Suprapubic skin (tissue), 4 donors: ENCODE results near the gene SNN. TPM values are rescaled to one million over a fixed set of nuclear protein-coding genes. Genes with fewer than 3 reads are reported as not detected.

Source experiments
- DNase-seq, 2 donors: peaks; one replicate each; pipeline ENCODE4 v3.0.0-alpha.2; 2019; ENCODE audit warnings: low spot score in 2 of 2
- H3K27ac ChIP-seq: fragments of 200-600 bp; sonication (generic); one replicate; pipeline ENCODE4 v1.5.1; 2019
- H3K27me3 ChIP-seq: fragments of 200-600 bp; sonication (generic); one replicate; pipeline ENCODE4 v1.5.1; 2019
- H3K36me3 ChIP-seq: fragments of 200-600 bp; sonication (generic); one replicate; pipeline ENCODE4 v1.5.1; 2019
- H3K4me1 ChIP-seq: fragments of 200-600 bp; sonication (generic); one replicate; pipeline ENCODE4 v1.5.1; 2019
- H3K4me3 ChIP-seq: fragments of 200-600 bp; sonication (generic); one replicate; pipeline ENCODE4 v1.5.1; 2019; ENCODE audit warnings: mild to moderate bottlenecking
- H3K9me3 ChIP-seq: fragments of 200-600 bp; sonication (generic); one replicate; pipeline ENCODE4 v1.5.1; 2019
- EP300 ChIP-seq: sonication (generic); formaldehyde crosslinking; IDR thresholded peaks from one replicate; pipeline ENCODE4 v1.6.1; 2017; ENCODE audit warnings: antibody characterized with exemption
- POLR2A ChIP-seq, 2 donors: fragments of 450-650 bp; IDR thresholded peaks; one replicate each; pipeline ENCODE4 v1.6.1; 2017; ENCODE audit warnings: antibody characterized with exemption in 2 of 2, mild to moderate bottlenecking in 2 of 2, moderate library complexity in 2 of 2
- POLR2AphosphoS5 ChIP-seq, 3 donors: sonication (generic); formaldehyde crosslinking; IDR thresholded peaks; one replicate each; pipeline ENCODE4 v1.6.1; 2017; ENCODE audit warnings: antibody characterized with exemption in 3 of 3
- WGBS: methylation state at CpG from one replicate; pipeline ENCODE4 v1.1.5; 2018; 5-methylcytosine and 5-hydroxymethylcytosine counted together
- total RNA-seq, 4 donors: library from RNA; depleted of rRNA; stranded (reverse); fragments of >200 nt; gene quantifications; one replicate each; pipeline ENCODE4 v1.1.0, GENCODE V29; 2016
- TF ChIP-seq, protein P1 (sequence below), 2 donors: fragments of 200-600 bp in 1 of 2; fragments of 450-650 bp in 1 of 2; sonication (generic) in 1 of 2; IDR thresholded peaks; one replicate each; pipeline ENCODE4 v1.5.1; 2016 to 2019; ENCODE audit warnings: antibody characterized with exemption in 2 of 2, mild to moderate bottlenecking in 1 of 2, moderate library complexity in 1 of 2

SNN gene
- total RNA-seq, 4 donors from 2014 or later, result 17.0 to 32.7 (median 24.6) TPM

- peak; percentile 32 to 67 for DNase-seq
- TF ChIP-seq POLR2A (IDR thresholded peaks at IDR 0.05), result no peak
- TF ChIP-seq POLR2AphosphoS5 (IDR thresholded peaks at IDR 0.05), result no peak
- TF ChIP-seq, protein P1, sequence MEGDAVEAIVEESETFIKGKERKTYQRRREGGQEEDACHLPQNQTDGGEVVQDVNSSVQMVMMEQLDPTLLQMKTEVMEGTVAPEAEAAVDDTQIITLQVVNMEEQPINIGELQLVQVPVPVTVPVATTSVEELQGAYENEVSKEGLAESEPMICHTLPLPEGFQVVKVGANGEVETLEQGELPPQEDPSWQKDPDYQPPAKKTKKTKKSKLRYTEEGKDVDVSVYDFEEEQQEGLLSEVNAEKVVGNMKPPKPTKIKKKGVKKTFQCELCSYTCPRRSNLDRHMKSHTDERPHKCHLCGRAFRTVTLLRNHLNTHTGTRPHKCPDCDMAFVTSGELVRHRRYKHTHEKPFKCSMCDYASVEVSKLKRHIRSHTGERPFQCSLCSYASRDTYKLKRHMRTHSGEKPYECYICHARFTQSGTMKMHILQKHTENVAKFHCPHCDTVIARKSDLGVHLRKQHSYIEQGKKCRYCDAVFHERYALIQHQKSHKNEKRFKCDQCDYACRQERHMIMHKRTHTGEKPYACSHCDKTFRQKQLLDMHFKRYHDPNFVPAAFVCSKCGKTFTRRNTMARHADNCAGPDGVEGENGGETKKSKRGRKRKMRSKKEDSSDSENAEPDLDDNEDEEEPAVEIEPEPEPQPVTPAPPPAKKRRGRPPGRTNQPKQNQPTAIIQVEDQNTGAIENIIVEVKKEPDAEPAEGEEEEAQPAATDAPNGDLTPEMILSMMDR (IDR thresholded peaks at IDR 0.05), result no peak
- no peak for TF ChIP-seq EP300
- H3K9me3 ChIP-seq, result no peaks in the 10 kb centered on the region
- peaks cover 68% of the 10 kb centered on the region for H3K36me3 ChIP-seq
- no peak overlapping the region for H3K27ac ChIP-seq
- peaks cover 58% of the 10 kb centered on the region for H3K4me1 ChIP-seq
- H3K4me3 ChIP-seq, result no peak overlapping the region
- WGBS, result 95% methylated on average over 4 of the region's 13 CpGs
- H3K27me3 ChIP-seq, result no peaks in the 10 kb centered on the region
These were observed 11.0 kb downstream of the SNN start for GRCh38 chr16:11679250-11679649.

- DNase-seq, result peak; percentile 43 to 76
- Histone ChIP-seq H3K9me3 (no peaks in the 10 kb centered on the region), H3K27me3 (no peaks in the 10 kb centered on the region), H3K4me3 (no peak overlapping the region), H3K36me3 (peaks cover 78% of the 10 kb centered on the region), H3K4me1 (peaks cover 49% of the 10 kb centered on the region), H3K27ac (no peak overlapping the region)
- WGBS, result 85% methylated on average over 12 of the region's 12 CpGs
- TF ChIP-seq EP300 (no peak), POLR2A (IDR thresholded peaks at IDR 0.05) (no peak), POLR2AphosphoS5 (IDR thresholded peaks at IDR 0.05) (no peak)
- TF ChIP-seq, protein P1 (IDR thresholded peaks at IDR 0.05), result no peak
These were observed 12.0 kb downstream of the SNN start for GRCh38 chr16:11679941-11680911.

- TF ChIP-seq POLR2A (IDR thresholded peaks at IDR 0.05), result no peak
- no peak for TF ChIP-seq POLR2AphosphoS5 (IDR thresholded peaks at IDR 0.05)
- TF ChIP-seq EP300, result no peak
- TF ChIP-seq, protein P1 (IDR thresholded peaks at IDR 0.05), result no peak
- Histone ChIP-seq H3K27me3 (no peaks in the 10 kb centered on the region), H3K27ac (no peak overlapping the region), H3K9me3 (no peaks in the 10 kb centered on the region), H3K36me3 (peaks cover 82% of the 10 kb centered on the region), H3K4me3 (no peak overlapping the region), H3K4me1 (peaks cover 36% of the 10 kb centered on the region)
- WGBS, result 27% methylated on average over 2 of the region's 2 CpGs
- peak; percentile 50 to 59 for DNase-seq
These were observed 13.3 kb downstream of the SNN start for GRCh38 chr16:11681556-11681955.

- H3K36me3 ChIP-seq, result peaks cover 84% of the 10 kb centered on the region
These were observed 13.9 kb downstream of the SNN start for GRCh38 chr16:11681976-11682654.

More at GRCh38 chr16:11681976-11682654, 13.9 kb downstream of the SNN start:
- Histone ChIP-seq H3K27me3 (no peaks in the 10 kb centered on the region), H3K9me3 (no peaks in the 10 kb centered on the region), H3K4me1 (peaks cover 30% of the 10 kb centered on the region), H3K27ac (no peak overlapping the region), H3K4me3 (no peak overlapping the region)
- WGBS, result 88% methylated on average over 12 of the region's 12 CpGs
- TF ChIP-seq POLR2A (IDR thresholded peaks at IDR 0.05) (no peak), EP300 (no peak), POLR2AphosphoS5 (IDR thresholded peaks at IDR 0.05) (no peak)
- TF ChIP-seq, protein P1 (IDR thresholded peaks at IDR 0.05), result no peak
- DNase-seq, result peak; percentile 43 to 73
